ENCODE data around the gene SHH.
"Not testable (repeated sequence)": the region's sequence is repeated elsewhere in the genome, so short reads cannot be mapped to it uniquely, and the experiment has no call there.

Gene SHH

GRCh38 chr7:155820788-155821187 lies 8.5 kb upstream of the SHH start:
- DNase-seq (ENCODE audit: low read depth), result no peak
- H3K4me3 ChIP-seq (ENCODE audit: control insufficient read depth, low read depth, low read length), result no peak overlapping the region
- no peak for TF ChIP-seq CTCF (conservative IDR thresholded peaks at IDR 0.05; ENCODE audit: control insufficient read depth, insufficient read depth, low read depth, low read length)

DNA sequence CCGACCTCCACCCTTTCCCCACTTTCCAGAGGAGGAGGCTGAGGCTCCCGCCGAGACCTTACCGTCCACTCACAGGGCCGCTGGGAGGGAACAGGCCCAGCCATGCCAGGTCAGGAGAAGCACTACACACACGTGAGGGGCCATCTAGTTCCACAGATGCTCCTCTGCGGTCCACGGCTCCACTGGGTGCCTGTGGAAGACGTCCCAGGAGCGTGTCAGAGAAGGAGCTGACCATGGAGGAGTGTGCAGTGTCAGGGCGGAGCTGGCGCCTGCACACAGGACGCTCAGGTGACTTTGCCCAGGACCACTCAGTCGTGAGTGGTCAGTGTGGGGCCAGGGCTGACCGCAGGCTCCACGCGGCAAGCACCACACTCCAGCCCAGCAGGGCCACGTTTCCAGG lies 8.0 kb upstream of the SHH start:
- no peak for DNase-seq (ENCODE audit: low read depth)
- TF ChIP-seq CTCF (conservative IDR thresholded peaks at IDR 0.05; ENCODE audit: control insufficient read depth, insufficient read depth, low read depth, low read length), result no peak
- no peak overlapping the region for H3K4me3 ChIP-seq (ENCODE audit: control insufficient read depth, low read depth, low read length)

DNA sequence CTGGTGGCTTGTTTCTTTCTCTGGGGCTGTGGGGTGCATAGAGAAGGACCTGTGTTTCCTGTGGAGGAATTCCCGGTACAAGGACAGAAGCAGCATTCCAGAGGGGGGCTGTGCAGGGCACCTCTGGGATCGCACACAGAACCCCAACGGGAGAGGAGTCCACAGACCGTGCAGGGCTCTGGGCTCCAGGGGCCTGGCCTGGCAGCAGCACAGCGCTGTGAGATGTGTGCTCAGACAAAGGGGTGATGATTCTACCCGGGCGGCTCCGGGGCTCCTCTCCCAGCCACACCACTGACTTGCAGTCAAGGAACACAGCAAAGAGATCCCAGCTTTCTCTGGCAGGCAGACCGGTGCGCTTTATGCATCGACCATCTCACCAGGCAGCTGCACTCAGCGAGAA lies 6.9 kb upstream of the SHH start:
- no peak for TF ChIP-seq CTCF (conservative IDR thresholded peaks at IDR 0.05; ENCODE audit: control insufficient read depth, insufficient read depth, low read depth, low read length)
- DNase-seq (ENCODE audit: low read depth), result no peak
- H3K4me3 ChIP-seq (ENCODE audit: control insufficient read depth, low read depth, low read length), result no peak overlapping the region

DNA sequence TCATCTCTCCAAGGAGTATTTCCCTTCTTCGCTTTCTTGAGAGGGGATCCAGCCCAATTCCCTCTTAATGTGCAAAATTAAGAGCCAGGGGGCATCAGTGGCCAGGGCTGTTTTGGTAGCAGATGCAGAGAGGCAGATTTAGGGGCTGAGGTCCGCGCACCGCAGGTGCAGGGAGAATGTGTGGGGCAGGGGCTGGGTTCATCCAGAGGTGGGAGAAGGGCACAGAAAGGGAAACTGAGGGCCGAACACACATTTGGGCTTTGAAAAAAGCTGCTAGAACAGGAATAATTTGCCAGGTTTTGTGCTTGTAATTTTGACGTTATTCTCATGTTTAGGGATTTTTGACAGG lies 6.5 kb upstream of the SHH start:
- DNase-seq (ENCODE audit: low read depth), result no peak
- H3K4me3 ChIP-seq (ENCODE audit: control insufficient read depth, low read depth, low read length), result no peak overlapping the region
- no peak for TF ChIP-seq CTCF (conservative IDR thresholded peaks at IDR 0.05; ENCODE audit: control insufficient read depth, insufficient read depth, low read depth, low read length)

GRCh38 chr7:155818154-155818819 lies 6.0 kb upstream of the SHH start:
- no peak for TF ChIP-seq CTCF (conservative IDR thresholded peaks at IDR 0.05; ENCODE audit: control insufficient read depth, insufficient read depth, low read depth, low read length)
- no peak overlapping the region for H3K4me3 ChIP-seq (ENCODE audit: control insufficient read depth, low read depth, low read length)
- no peak for DNase-seq (ENCODE audit: low read depth)

DNA sequence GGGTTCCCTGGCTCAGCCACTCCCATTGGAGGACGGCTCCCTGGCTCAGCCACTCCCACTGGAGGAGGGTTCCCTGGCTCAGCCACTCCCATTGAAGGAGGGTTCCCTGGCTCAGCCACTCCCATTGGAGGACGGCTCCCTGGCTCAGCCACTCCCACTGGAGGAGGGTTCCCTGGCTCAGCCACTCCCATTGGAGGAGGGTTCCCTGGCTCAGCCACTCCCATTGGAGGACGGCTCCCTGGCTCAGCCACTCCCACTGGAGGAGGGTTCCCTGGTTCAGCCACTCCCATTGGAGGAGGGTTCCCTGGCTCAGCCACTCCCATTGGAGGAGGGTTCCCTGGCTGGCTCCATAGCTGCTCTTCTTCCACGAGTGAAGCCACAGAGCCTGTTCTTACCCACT lies 5.3 kb upstream of the SHH start:
- DNase-seq (ENCODE audit: low read depth); H3K4me3 ChIP-seq (ENCODE audit: control insufficient read depth, low read depth, low read length): not testable (repeated sequence)

DNA sequence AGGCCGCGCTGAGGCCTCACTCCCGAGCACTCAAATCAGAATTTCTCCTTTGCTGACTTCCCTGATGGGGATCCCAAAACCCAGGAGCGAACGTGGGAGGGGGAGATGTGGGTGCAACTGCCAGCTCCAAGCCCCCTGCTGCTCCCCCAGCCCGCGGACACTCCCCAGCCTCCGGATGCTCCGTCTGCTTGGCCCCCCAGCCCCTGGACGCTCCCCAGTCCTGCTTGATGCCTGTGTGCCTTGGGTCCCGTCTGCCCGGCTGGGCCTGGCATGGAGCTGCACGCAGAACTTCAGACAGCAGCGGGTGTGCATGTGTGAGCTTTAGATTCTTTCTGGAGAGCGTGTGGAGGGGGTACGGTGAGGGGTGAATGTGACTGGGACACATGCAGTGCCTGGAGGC lies 4.7 kb upstream of the SHH start:
- DNase-seq (ENCODE audit: low read depth), result no peak
- no peak for TF ChIP-seq CTCF (conservative IDR thresholded peaks at IDR 0.05; ENCODE audit: control insufficient read depth, insufficient read depth, low read depth, low read length)
- no peak overlapping the region for H3K4me3 ChIP-seq (ENCODE audit: control insufficient read depth, low read depth, low read length)

Data from fibroblast of mammary gland (primary cell).